Measurements from ENCODE around the gene CAMK1D.

- TF ChIP-seq CREB5 (CRISPR knock-in tag; IDR thresholded peaks at IDR 0.05; ENCODE audit: low read depth) (no peak), RARB (CRISPR knock-in tag; IDR thresholded peaks at IDR 0.05) (no peak), PPARA (CRISPR knock-in tag; IDR thresholded peaks at IDR 0.05; ENCODE audit: borderline replicate concordance) (no peak), ZFP30 (CRISPR knock-in tag; IDR thresholded peaks at IDR 0.05) (no peak), ZFP3 (CRISPR knock-in tag; IDR thresholded peaks at IDR 0.05) (no peak), ZNF70 (CRISPR knock-in tag; IDR thresholded peaks at IDR 0.05) (no peak), TOX (CRISPR knock-in tag; IDR thresholded peaks at IDR 0.05; ENCODE audit: borderline replicate concordance) (no peak), ESRRG (CRISPR knock-in tag; IDR thresholded peaks at IDR 0.05) (no peak), ZNF8 (CRISPR knock-in tag; IDR thresholded peaks at IDR 0.05) (no peak), ARNTL (CRISPR knock-in tag; IDR thresholded peaks at IDR 0.05; ENCODE audit: borderline replicate concordance, low read depth) (no peak), BACH2 (CRISPR knock-in tag; IDR thresholded peaks at IDR 0.05; ENCODE audit: borderline replicate concordance) (no peak)
- TF ChIP-seq, protein P1, sequence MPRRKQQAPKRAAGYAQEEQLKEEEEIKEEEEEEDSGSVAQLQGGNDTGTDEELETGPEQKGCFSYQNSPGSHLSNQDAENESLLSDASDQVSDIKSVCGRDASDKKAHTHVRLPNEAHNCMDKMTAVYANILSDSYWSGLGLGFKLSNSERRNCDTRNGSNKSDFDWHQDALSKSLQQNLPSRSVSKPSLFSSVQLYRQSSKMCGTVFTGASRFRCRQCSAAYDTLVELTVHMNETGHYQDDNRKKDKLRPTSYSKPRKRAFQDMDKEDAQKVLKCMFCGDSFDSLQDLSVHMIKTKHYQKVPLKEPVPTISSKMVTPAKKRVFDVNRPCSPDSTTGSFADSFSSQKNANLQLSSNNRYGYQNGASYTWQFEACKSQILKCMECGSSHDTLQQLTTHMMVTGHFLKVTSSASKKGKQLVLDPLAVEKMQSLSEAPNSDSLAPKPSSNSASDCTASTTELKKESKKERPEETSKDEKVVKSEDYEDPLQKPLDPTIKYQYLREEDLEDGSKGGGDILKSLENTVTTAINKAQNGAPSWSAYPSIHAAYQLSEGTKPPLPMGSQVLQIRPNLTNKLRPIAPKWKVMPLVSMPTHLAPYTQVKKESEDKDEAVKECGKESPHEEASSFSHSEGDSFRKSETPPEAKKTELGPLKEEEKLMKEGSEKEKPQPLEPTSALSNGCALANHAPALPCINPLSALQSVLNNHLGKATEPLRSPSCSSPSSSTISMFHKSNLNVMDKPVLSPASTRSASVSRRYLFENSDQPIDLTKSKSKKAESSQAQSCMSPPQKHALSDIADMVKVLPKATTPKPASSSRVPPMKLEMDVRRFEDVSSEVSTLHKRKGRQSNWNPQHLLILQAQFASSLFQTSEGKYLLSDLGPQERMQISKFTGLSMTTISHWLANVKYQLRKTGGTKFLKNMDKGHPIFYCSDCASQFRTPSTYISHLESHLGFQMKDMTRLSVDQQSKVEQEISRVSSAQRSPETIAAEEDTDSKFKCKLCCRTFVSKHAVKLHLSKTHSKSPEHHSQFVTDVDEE (CRISPR knock-in tag; IDR thresholded peaks at IDR 0.05): no peak
- TF ChIP-seq, protein P2, sequence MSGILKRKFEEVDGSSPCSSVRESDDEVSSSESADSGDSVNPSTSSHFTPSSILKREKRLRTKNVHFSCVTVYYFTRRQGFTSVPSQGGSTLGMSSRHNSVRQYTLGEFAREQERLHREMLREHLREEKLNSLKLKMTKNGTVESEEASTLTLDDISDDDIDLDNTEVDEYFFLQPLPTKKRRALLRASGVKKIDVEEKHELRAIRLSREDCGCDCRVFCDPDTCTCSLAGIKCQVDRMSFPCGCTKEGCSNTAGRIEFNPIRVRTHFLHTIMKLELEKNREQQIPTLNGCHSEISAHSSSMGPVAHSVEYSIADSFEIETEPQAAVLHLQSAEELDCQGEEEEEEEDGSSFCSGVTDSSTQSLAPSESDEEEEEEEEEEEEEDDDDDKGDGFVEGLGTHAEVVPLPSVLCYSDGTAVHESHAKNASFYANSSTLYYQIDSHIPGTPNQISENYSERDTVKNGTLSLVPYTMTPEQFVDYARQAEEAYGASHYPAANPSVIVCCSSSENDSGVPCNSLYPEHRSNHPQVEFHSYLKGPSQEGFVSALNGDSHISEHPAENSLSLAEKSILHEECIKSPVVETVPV (CRISPR knock-in tag; IDR thresholded peaks at IDR 0.05): no peak
Measured at GRCh38 chr10:12781976-12782375, 432.6 kb downstream of the CAMK1D start.

All from SK-N-SH treated with all-trans-retinoic acid at 6 μM for 48 hours (cell line).